Measurements from ENCODE around the gene AKR1B15. TPM values are rescaled to one million over a fixed set of nuclear protein-coding genes. Genes with fewer than 3 reads are reported as not detected.

AKR1B15 gene
- not detected in 2 replicates for total RNA-seq (2014; rRNA removed; shearing (Covaris generic))

GRCh38 chr7:134548877-134549276 lies at the start of gene AKR1B15:
TSS of gene AKR1B15 (plus strand) at chr7:134549110. CDS start at chr7:134564620, 15,510 bp downstream.
- no peak for DNase-seq
- Histone ChIP-seq H3K36me3 (replicated peaks; ENCODE audit: control insufficient read depth, insufficient read depth, low read length) (no peaks in the 10 kb centered on the region), H3K4me3 (ENCODE audit: insufficient read depth, low read depth, low read length) (no peak within 1 kb of the TSS; the same call in 1 of the 2 replicates), H3K27me3 (ENCODE audit: control insufficient read depth, insufficient read depth, low read length) (no peaks in the 10 kb centered on the region)

GRCh38 chr7:134500406-134500805 lies 48.5 kb upstream of the AKR1B15 start:
- no peak for DNase-seq

GRCh38 chr7:134500982-134501381 lies 47.9 kb upstream of the AKR1B15 start:
- no peak for DNase-seq
- H3K27me3 ChIP-seq (ENCODE audit: control insufficient read depth, insufficient read depth, low read length) = no peaks in the 10 kb centered on the region
- no peak overlapping the region for H3K4me3 ChIP-seq (ENCODE audit: insufficient read depth, low read depth, low read length)
- H3K36me3 ChIP-seq (replicated peaks; ENCODE audit: control insufficient read depth, insufficient read depth, low read length) = no peaks in the 10 kb centered on the region

More at GRCh38 chr7:134500406-134500805, 48.5 kb upstream of the AKR1B15 start:
- no peaks in the 10 kb centered on the region for H3K36me3 ChIP-seq (replicated peaks; ENCODE audit: control insufficient read depth, insufficient read depth, low read length)
- H3K27me3 ChIP-seq (ENCODE audit: control insufficient read depth, insufficient read depth, low read length) = no peaks in the 10 kb centered on the region
- no peak overlapping the region for H3K4me3 ChIP-seq (ENCODE audit: insufficient read depth, low read depth, low read length)

- DNase-seq = no peak
- Histone ChIP-seq H3K27me3 (ENCODE audit: control insufficient read depth, insufficient read depth, low read length) (no peaks in the 10 kb centered on the region), H3K36me3 (replicated peaks; ENCODE audit: control insufficient read depth, insufficient read depth, low read length) (no peaks in the 10 kb centered on the region), H3K4me3 (ENCODE audit: insufficient read depth, low read depth, low read length) (no peak overlapping the region)
Measured at GRCh38 chr7:134502463-134503371, 46.2 kb upstream of the AKR1B15 start.

GRCh38 chr7:134504660-134505164 lies 44.2 kb upstream of the AKR1B15 start:
- Histone ChIP-seq H3K27me3 (ENCODE audit: control insufficient read depth, insufficient read depth, low read length) (no peaks in the 10 kb centered on the region), H3K4me3 (ENCODE audit: insufficient read depth, low read depth, low read length) (no peak overlapping the region), H3K36me3 (replicated peaks; ENCODE audit: control insufficient read depth, insufficient read depth, low read length) (no peaks in the 10 kb centered on the region)
- no peak for DNase-seq

DNA sequence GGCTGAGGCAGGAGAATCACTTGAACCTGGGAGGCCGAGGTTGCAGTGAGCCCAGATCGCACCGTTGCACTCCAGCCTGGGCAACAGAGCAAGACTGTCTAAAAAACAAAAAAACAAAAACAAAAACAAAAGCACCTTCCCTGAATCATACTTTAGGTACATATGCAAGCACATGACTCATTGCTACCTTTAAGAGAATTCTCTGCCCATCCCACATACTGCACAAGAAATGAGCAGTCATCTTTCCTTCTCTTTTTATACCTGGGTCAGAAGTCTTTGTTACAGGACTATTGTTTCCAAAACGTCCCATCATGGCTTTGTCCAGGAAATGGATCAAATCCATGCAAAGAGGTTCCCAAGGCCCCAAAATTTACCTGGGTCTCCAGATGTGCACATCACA lies 43.1 kb upstream of the AKR1B15 start:
- Histone ChIP-seq H3K4me3 (ENCODE audit: insufficient read depth, low read depth, low read length) (no peak overlapping the region), H3K27me3 (ENCODE audit: control insufficient read depth, insufficient read depth, low read length) (no peaks in the 10 kb centered on the region), H3K36me3 (replicated peaks; ENCODE audit: control insufficient read depth, insufficient read depth, low read length) (no peaks in the 10 kb centered on the region)
- no peak for DNase-seq

- Histone ChIP-seq H3K36me3 (replicated peaks; ENCODE audit: control insufficient read depth, insufficient read depth, low read length) (no peaks in the 10 kb centered on the region), H3K4me3 (ENCODE audit: insufficient read depth, low read depth, low read length) (no peak overlapping the region), H3K27me3 (ENCODE audit: control insufficient read depth, insufficient read depth, low read length) (no peaks in the 10 kb centered on the region)
- no peak for DNase-seq
Measured at GRCh38 chr7:134509010-134509409, 39.9 kb upstream of the AKR1B15 start.

GRCh38 chr7:134510646-134511045 lies 38.3 kb upstream of the AKR1B15 start:
- Histone ChIP-seq H3K27me3 (ENCODE audit: control insufficient read depth, insufficient read depth, low read length) (no peaks in the 10 kb centered on the region), H3K4me3 (ENCODE audit: insufficient read depth, low read depth, low read length) (no peak overlapping the region), H3K36me3 (replicated peaks; ENCODE audit: control insufficient read depth, insufficient read depth, low read length) (no peaks in the 10 kb centered on the region)
- no peak for DNase-seq

DNA sequence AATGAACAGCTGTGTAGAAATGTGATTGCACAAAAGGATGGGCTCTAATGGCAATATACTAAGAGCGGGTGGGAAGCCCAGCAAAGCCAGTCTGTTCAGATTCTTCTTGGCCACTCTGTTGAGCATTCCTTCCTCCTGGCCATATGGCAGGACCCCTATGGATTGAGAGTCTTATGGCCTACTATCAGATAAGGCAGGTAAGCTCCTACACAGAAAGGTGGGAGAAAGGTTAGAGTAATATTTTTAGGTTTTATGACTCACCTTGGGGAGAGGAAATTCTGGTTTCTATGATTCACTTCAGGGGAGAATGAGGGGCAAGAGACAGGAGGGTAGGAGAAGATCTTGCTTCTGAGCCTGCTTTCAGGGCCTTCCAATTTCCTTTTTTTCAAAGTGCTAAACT lies 36.6 kb upstream of the AKR1B15 start:
- H3K27me3 ChIP-seq (ENCODE audit: control insufficient read depth, insufficient read depth, low read length) = no peaks in the 10 kb centered on the region
- no peak overlapping the region for H3K4me3 ChIP-seq (ENCODE audit: insufficient read depth, low read depth, low read length)
- DNase-seq = no peak
- H3K36me3 ChIP-seq (replicated peaks; ENCODE audit: control insufficient read depth, insufficient read depth, low read length) = no peaks in the 10 kb centered on the region

- DNase-seq = peak; percentile 40
- Histone ChIP-seq H3K36me3 (replicated peaks; ENCODE audit: control insufficient read depth, insufficient read depth, low read length) (no peaks in the 10 kb centered on the region), H3K4me3 (ENCODE audit: insufficient read depth, low read depth, low read length) (no peak overlapping the region), H3K27me3 (ENCODE audit: control insufficient read depth, insufficient read depth, low read length) (no peaks in the 10 kb centered on the region)
Measured at GRCh38 chr7:134513169-134513752, 35.6 kb upstream of the AKR1B15 start.

- Histone ChIP-seq H3K4me3 (ENCODE audit: insufficient read depth, low read depth, low read length) (no peak overlapping the region), H3K27me3 (ENCODE audit: control insufficient read depth, insufficient read depth, low read length) (no peaks in the 10 kb centered on the region), H3K36me3 (replicated peaks; ENCODE audit: control insufficient read depth, insufficient read depth, low read length) (no peaks in the 10 kb centered on the region)
- no peak for DNase-seq
Measured at GRCh38 chr7:134514106-134514505, 34.8 kb upstream of the AKR1B15 start.

DNA sequence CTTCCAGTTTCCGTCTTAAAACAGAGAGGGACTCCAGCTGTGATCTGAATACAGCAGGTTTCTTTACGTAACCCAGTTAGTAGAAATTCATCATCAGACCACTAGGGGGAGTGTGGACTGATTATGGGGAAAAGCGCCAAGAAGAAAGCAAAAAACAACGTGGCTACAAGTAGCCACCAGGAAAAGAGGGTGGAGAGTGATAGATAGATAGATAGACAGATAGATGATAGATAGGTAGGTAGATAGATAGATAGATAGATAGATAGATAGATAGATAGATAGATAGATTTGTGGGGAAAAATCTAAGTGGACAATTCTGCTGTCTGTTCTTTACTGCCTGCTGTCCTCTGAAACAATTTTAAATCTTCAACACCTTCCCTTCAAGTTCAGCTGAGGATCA lies 34.2 kb upstream of the AKR1B15 start:
- Histone ChIP-seq H3K4me3 (ENCODE audit: insufficient read depth, low read depth, low read length) (no peak overlapping the region), H3K27me3 (ENCODE audit: control insufficient read depth, insufficient read depth, low read length) (no peaks in the 10 kb centered on the region)

GRCh38 chr7:134515569-134516468 lies 33.1 kb upstream of the AKR1B15 start:
- Histone ChIP-seq H3K4me3 (ENCODE audit: insufficient read depth, low read depth, low read length) (no peak overlapping the region), H3K36me3 (replicated peaks; ENCODE audit: control insufficient read depth, insufficient read depth, low read length) (no peaks in the 10 kb centered on the region), H3K27me3 (ENCODE audit: control insufficient read depth, insufficient read depth, low read length) (no peaks in the 10 kb centered on the region)
- no peak for DNase-seq

More for the DNA sequence above, 34.2 kb upstream of the AKR1B15 start:
- no peaks in the 10 kb centered on the region for H3K36me3 ChIP-seq (replicated peaks; ENCODE audit: control insufficient read depth, insufficient read depth, low read length)
- DNase-seq = peak; percentile 24

- DNase-seq = no peak
- H3K27me3 ChIP-seq (ENCODE audit: control insufficient read depth, insufficient read depth, low read length) = no peaks in the 10 kb centered on the region
- H3K36me3 ChIP-seq (replicated peaks; ENCODE audit: control insufficient read depth, insufficient read depth, low read length) = no peaks in the 10 kb centered on the region
- no peak overlapping the region for H3K4me3 ChIP-seq (ENCODE audit: insufficient read depth, low read depth, low read length)
Measured at GRCh38 chr7:134520130-134520529, 28.8 kb upstream of the AKR1B15 start.

Measured in H7 (cell line).